DOHH2 (cell line): ENCODE data around the gene DNAJC4.
A peak's percentile ranks its signal among the peaks of the same experiment; 100 is the strongest.

Experiments
- EZH2phosphoT487 ChIP-seq: fragments of 200-600 bp; sonication (generic); IDR thresholded peaks from 2 replicates; pipeline ENCODE4 v1.6.1; 2017; ENCODE audit warnings: borderline replicate concordance, mild to moderate bottlenecking, antibody characterized with exemption, low read length, moderate library complexity, mixed read lengths
- TF ChIP-seq, protein P1 (sequence below): fragments of 200-600 bp; sonication (generic); IDR thresholded peaks from one replicate; pipeline ENCODE4 v1.5.1; 2014; ENCODE audit warnings: antibody characterized with exemption, mild to moderate bottlenecking, low read depth, low read length; ENCODE audit not compliant: poor library complexity, severe bottlenecking

DNA sequence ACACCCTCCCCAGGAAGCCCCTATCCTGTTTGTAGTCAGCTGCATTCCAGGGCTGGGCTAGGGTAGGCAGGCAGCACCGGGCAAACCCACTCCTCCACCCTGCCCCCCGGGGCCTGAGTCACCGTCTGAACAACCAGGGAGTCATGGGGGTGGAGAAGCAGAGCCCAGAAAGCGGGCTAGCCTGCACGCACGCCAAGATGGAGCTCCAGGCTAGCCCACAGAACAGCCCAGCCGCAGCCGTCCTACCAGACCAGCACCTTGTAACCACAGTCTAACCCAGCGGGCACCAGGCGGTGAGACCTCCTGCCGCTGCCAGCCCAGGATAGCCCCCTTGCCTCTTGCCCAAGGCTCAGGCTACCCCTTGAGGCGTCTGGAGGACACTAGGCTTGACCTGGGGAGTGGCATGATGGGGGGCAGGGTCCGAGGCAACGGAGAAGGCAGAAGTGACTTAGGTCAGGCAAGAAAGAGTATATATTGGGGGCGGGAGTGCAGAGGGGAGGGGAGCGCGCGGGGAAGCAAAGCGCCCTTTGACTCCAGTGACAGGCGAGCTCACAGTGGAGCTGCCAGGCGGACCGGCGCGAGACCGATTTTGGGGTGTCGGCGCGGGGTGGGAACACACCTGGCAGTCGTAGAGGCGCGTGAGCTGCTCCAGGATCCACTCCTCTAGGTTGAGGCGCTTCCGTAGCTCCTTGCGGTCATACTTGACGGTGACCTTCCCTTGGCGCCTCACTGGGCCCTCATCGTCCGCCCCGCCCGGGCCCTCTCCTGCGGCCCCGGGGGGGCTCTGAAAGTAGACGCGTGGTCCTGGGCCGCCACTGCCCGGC, 15.7 kb downstream of the DNAJC4 start:
- TF ChIP-seq, protein P1, sequence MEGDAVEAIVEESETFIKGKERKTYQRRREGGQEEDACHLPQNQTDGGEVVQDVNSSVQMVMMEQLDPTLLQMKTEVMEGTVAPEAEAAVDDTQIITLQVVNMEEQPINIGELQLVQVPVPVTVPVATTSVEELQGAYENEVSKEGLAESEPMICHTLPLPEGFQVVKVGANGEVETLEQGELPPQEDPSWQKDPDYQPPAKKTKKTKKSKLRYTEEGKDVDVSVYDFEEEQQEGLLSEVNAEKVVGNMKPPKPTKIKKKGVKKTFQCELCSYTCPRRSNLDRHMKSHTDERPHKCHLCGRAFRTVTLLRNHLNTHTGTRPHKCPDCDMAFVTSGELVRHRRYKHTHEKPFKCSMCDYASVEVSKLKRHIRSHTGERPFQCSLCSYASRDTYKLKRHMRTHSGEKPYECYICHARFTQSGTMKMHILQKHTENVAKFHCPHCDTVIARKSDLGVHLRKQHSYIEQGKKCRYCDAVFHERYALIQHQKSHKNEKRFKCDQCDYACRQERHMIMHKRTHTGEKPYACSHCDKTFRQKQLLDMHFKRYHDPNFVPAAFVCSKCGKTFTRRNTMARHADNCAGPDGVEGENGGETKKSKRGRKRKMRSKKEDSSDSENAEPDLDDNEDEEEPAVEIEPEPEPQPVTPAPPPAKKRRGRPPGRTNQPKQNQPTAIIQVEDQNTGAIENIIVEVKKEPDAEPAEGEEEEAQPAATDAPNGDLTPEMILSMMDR = peak; percentile 9
- no peak for TF ChIP-seq EZH2phosphoT487
